ENCODE data around the gene C6orf132.

- TF ChIP-seq CTCF (conservative IDR thresholded peaks at IDR 0.05; ENCODE audit: low read length) (no peak), EZH2phosphoT487 (IDR thresholded peaks at IDR 0.05; ENCODE audit: borderline replicate concordance) (no peak)
These were observed 22.6 kb upstream of the C6orf132 start for GRCh38 chr6:42165016-42165415.

Data from Loucy (cell line).